Measurements from ENCODE around the gene BTBD10.

- TF ChIP-seq, protein P1, sequence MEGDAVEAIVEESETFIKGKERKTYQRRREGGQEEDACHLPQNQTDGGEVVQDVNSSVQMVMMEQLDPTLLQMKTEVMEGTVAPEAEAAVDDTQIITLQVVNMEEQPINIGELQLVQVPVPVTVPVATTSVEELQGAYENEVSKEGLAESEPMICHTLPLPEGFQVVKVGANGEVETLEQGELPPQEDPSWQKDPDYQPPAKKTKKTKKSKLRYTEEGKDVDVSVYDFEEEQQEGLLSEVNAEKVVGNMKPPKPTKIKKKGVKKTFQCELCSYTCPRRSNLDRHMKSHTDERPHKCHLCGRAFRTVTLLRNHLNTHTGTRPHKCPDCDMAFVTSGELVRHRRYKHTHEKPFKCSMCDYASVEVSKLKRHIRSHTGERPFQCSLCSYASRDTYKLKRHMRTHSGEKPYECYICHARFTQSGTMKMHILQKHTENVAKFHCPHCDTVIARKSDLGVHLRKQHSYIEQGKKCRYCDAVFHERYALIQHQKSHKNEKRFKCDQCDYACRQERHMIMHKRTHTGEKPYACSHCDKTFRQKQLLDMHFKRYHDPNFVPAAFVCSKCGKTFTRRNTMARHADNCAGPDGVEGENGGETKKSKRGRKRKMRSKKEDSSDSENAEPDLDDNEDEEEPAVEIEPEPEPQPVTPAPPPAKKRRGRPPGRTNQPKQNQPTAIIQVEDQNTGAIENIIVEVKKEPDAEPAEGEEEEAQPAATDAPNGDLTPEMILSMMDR (IDR thresholded peaks at IDR 0.05; ENCODE audit: poor library complexity) = no peak
- TF ChIP-seq EZH2phosphoT487 (IDR thresholded peaks at IDR 0.05; ENCODE audit: low read depth, severe bottlenecking, unreplicated experiment) = no peak
Measured at GRCh38 chr11:13357232-13357631, 105.8 kb downstream of the BTBD10 start.
